ENCODE results near the gene CDH4. TPM values are rescaled to one million over a fixed set of nuclear protein-coding genes. Genes with fewer than 3 reads are reported as not detected.

CDH4 gene
- total and polyA plus RNA-seq, 2 donors (not counting 3 experiments of a cell fraction or from before 2014, with no cell fraction given) = 0.17 to 0.51 TPM

DNA sequence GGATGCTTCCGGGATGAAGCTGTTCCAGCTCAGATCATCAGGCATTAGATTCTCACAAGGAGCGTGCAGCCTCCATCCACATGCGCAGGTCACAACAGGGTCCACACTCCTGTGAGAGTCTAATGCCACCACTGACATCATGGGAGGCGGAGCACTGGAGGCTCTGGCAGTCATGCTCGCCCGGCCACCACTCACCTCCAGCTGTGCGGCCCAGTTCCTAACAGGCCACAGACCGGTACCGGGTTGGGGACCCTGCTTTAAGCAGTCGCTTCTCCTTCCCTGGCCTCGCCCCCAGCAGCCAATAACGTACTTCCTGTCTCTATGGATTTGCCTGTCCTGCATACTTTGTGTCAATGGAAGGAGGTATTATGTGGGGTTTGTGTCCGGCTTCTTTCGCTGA, 576.8 kb downstream of the CDH4 start:
- DNase-seq (ENCODE audit: low read depth, low spot score) = no peak
- no peak overlapping the region for H3K4me3 ChIP-seq (replicated peaks in 1 of 3; ENCODE audit: insufficient read depth in 1 of 3, low read depth in 1 of 3, low read length in 3 of 3)
- TF ChIP-seq POLR2AphosphoS5 (IDR thresholded peaks at IDR 0.05; ENCODE audit: insufficient read depth, low read depth, low read length) = no peak
- TF ChIP-seq, protein P1, sequence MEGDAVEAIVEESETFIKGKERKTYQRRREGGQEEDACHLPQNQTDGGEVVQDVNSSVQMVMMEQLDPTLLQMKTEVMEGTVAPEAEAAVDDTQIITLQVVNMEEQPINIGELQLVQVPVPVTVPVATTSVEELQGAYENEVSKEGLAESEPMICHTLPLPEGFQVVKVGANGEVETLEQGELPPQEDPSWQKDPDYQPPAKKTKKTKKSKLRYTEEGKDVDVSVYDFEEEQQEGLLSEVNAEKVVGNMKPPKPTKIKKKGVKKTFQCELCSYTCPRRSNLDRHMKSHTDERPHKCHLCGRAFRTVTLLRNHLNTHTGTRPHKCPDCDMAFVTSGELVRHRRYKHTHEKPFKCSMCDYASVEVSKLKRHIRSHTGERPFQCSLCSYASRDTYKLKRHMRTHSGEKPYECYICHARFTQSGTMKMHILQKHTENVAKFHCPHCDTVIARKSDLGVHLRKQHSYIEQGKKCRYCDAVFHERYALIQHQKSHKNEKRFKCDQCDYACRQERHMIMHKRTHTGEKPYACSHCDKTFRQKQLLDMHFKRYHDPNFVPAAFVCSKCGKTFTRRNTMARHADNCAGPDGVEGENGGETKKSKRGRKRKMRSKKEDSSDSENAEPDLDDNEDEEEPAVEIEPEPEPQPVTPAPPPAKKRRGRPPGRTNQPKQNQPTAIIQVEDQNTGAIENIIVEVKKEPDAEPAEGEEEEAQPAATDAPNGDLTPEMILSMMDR (IDR thresholded peaks at IDR 0.05; ENCODE audit: extremely low read depth in 1 of 2, insufficient read depth in 1 of 2, low read depth in 1 of 2, low read length in 2 of 2) = no peak
- intact Hi-C loops (cut with micrococcal nuclease) = no loop called here
- H3K9me1 ChIP-seq (replicated peaks; ENCODE audit: control insufficient read depth, extremely low read depth, insufficient read depth, low read length) = no peaks in the 10 kb centered on the region
- H3K79me2 ChIP-seq (ENCODE audit: control insufficient read depth, insufficient read depth, low read length) = no peaks in the 10 kb centered on the region
- no peak overlapping the region for H2AFZ ChIP-seq (ENCODE audit: low read depth, low read length)
- H3K9ac ChIP-seq (replicated peaks; ENCODE audit: extremely low read depth, insufficient read depth, low read length) = no peak overlapping the region
- no peak overlapping the region for H3K27ac ChIP-seq (ENCODE audit: insufficient read depth, low read depth, low read length)
- H3K36me3 ChIP-seq (ENCODE audit: control insufficient read depth in 2 of 2, extremely low read depth in 1 of 2, insufficient read depth in 2 of 2, low read length in 2 of 2) = no peaks in the 10 kb centered on the region
- H4K20me1 ChIP-seq (replicated peaks; ENCODE audit: control insufficient read depth, extremely low read depth, insufficient read depth, low read length) = no peaks in the 10 kb centered on the region
- FAIRE-seq = no peak
- dilution Hi-C loops (cut with MboI; ENCODE audit: extremely low pct_ligation_motif_present, low sequenced_read_pairs) = no loop called here
- no peak overlapping the region for H3K4me2 ChIP-seq (ENCODE audit: insufficient read depth, low read length)
- H3K9me3 ChIP-seq (replicated peaks; ENCODE audit: control insufficient read depth, insufficient read depth, low read length) = no peaks in the 10 kb centered on the region
- no peaks in the 10 kb centered on the region for H3K4me1 ChIP-seq (ENCODE audit: control insufficient read depth, extremely low read depth, insufficient read depth, low read length)
- no peaks in the 10 kb centered on the region for H3K27me3 ChIP-seq (ENCODE audit: control insufficient read depth in 2 of 2, insufficient read depth in 2 of 2, low read length in 2 of 2)
- BruUV-seq (replicated peaks) = no TSS peak
- CTCF ChIA-PET = no interaction called here
- POLR2A ChIA-PET = no interaction called here

DNA sequence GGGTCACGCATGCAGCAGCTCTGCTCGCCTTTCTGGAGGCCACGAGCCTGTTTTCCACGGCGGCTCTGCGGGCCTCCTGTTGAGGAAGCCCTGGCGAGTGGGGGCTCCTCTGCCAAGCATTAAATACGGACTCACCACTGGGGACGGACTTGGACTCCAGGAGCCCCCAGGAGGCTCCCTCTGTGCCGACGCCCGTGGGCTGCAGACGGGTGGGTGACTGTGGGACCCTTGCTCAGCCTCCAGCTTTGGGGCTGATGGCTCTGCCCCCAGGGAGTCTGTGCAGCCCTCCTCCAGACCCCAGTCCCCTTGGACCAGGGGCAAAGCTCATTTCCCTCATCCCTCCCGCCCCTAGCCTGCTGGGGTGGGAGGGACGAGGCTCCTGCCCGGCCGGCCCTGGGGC, 577.5 kb downstream of the CDH4 start:
- no peak overlapping the region for H3K9ac ChIP-seq (replicated peaks; ENCODE audit: extremely low read depth, insufficient read depth, low read length)
- H3K9me1 ChIP-seq (replicated peaks; ENCODE audit: control insufficient read depth, extremely low read depth, insufficient read depth, low read length) = no peaks in the 10 kb centered on the region
- H3K27me3 ChIP-seq (ENCODE audit: control insufficient read depth in 2 of 2, insufficient read depth in 2 of 2, low read length in 2 of 2) = no peaks in the 10 kb centered on the region
- POLR2A ChIA-PET = no interaction called here
- H4K20me1 ChIP-seq (replicated peaks; ENCODE audit: control insufficient read depth, extremely low read depth, insufficient read depth, low read length) = no peaks in the 10 kb centered on the region
- no peaks in the 10 kb centered on the region for H3K4me1 ChIP-seq (ENCODE audit: control insufficient read depth, extremely low read depth, insufficient read depth, low read length)
- DNase-seq (ENCODE audit: low read depth, low spot score) (no peak), FAIRE-seq (no peak)
- H2AFZ ChIP-seq (ENCODE audit: low read depth, low read length) = no peak overlapping the region
- H3K4me2 ChIP-seq (ENCODE audit: insufficient read depth, low read length) = no peak overlapping the region
- dilution Hi-C loops (cut with MboI; ENCODE audit: extremely low pct_ligation_motif_present, low sequenced_read_pairs) = no loop called here
- no TSS peak for BruUV-seq (replicated peaks)
- no peak overlapping the region for H3K4me3 ChIP-seq (replicated peaks in 1 of 3; ENCODE audit: insufficient read depth in 1 of 3, low read depth in 1 of 3, low read length in 3 of 3)
- no peak overlapping the region for H3K27ac ChIP-seq (ENCODE audit: insufficient read depth, low read depth, low read length)
- intact Hi-C loops (cut with micrococcal nuclease) = no loop called here
- TF ChIP-seq POLR2A (IDR thresholded peaks at IDR 0.05; ENCODE audit: low read depth, low read length) = no peak
- TF ChIP-seq POLR2AphosphoS5 (IDR thresholded peaks at IDR 0.05; ENCODE audit: insufficient read depth, low read depth, low read length) = no peak
- no peak for TF ChIP-seq FOS (IDR thresholded peaks at IDR 0.05; ENCODE audit: borderline replicate concordance, insufficient read depth, low read length)
- no peak for TF ChIP-seq EZH2 (IDR thresholded peaks at IDR 0.05; ENCODE audit: borderline replicate concordance, low read depth, low read length, severe bottlenecking)
- TF ChIP-seq, protein P1 (IDR thresholded peaks at IDR 0.05; ENCODE audit: extremely low read depth in 1 of 2, insufficient read depth in 1 of 2, low read depth in 1 of 2, low read length in 2 of 2) = no peak
- TF ChIP-seq JUN (IDR thresholded peaks at IDR 0.05; ENCODE audit: borderline replicate concordance, insufficient read depth, insufficient read length, low read depth) = no peak
- no peak for TF ChIP-seq GATA2 (IDR thresholded peaks at IDR 0.05; ENCODE audit: insufficient read depth, insufficient read length, low read depth, low read length)
- no peak for TF ChIP-seq MYC (IDR thresholded peaks at IDR 0.05; ENCODE audit: low read depth, low read length)
- no peak for TF ChIP-seq MAX (IDR thresholded peaks at IDR 0.05; ENCODE audit: insufficient read depth, insufficient read length)
- H3K36me3 ChIP-seq (ENCODE audit: control insufficient read depth in 2 of 2, extremely low read depth in 1 of 2, insufficient read depth in 2 of 2, low read length in 2 of 2) = no peaks in the 10 kb centered on the region
- no peaks in the 10 kb centered on the region for H3K79me2 ChIP-seq (ENCODE audit: control insufficient read depth, insufficient read depth, low read length)
- CTCF ChIA-PET = no interaction called here
- H3K9me3 ChIP-seq (replicated peaks; ENCODE audit: control insufficient read depth, insufficient read depth, low read length) = no peaks in the 10 kb centered on the region

All from endothelial cell of umbilical vein (primary cell).